ENCODE measurements around the gene RAET1L. TPM values are rescaled to one million over a fixed set of nuclear protein-coding genes. Genes with fewer than 3 reads are reported as not detected.

Gene RAET1L
- total and polyA plus RNA-seq, 9 of the 15 experiments (the other 6 are each of a cell fraction or from before 2014, with no cell fraction given), result not detected

DNA sequence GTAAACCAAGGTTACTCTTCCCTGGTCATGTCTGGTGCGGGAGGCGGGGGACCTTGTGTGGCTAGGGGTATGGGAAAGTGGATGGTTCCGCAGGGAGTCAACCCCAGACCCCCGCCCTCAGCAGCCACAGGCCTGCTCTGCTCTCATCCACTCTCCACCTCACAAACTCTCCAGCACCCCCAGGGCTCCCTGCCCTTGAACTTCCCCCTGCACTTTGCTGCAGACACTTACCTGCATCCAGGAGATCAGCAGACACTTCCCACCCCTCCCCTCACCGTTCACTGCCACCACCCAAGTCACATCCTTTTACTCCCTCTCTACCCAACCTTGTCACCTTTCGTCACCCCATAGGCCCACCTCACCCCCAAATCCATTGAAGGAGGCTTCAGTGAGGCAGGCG lies 3.9 kb upstream of the RAET1L start (continued):
- TF ChIP-seq, protein P1, sequence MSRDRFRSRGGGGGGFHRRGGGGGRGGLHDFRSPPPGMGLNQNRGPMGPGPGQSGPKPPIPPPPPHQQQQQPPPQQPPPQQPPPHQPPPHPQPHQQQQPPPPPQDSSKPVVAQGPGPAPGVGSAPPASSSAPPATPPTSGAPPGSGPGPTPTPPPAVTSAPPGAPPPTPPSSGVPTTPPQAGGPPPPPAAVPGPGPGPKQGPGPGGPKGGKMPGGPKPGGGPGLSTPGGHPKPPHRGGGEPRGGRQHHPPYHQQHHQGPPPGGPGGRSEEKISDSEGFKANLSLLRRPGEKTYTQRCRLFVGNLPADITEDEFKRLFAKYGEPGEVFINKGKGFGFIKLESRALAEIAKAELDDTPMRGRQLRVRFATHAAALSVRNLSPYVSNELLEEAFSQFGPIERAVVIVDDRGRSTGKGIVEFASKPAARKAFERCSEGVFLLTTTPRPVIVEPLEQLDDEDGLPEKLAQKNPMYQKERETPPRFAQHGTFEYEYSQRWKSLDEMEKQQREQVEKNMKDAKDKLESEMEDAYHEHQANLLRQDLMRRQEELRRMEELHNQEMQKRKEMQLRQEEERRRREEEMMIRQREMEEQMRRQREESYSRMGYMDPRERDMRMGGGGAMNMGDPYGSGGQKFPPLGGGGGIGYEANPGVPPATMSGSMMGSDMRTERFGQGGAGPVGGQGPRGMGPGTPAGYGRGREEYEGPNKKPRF (IDR thresholded peaks at IDR 0.05; ENCODE audit: low read depth, low read length), result no peak
- TF ChIP-seq, protein P2, sequence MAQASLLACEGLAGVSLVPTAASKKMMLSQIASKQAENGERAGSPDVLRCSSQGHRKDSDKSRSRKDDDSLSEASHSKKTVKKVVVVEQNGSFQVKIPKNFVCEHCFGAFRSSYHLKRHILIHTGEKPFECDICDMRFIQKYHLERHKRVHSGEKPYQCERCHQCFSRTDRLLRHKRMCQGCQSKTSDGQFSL (CRISPR knock-in tag; IDR thresholded peaks at IDR 0.05), result no peak
- TF ChIP-seq, protein P2 (tag; IDR thresholded peaks at IDR 0.05), result no peak
- TF ChIP-seq ZNF584 (CRISPR knock-in tag; IDR thresholded peaks at IDR 0.05; ENCODE audit: low read depth) (no peak), SIX5 (IDR thresholded peaks at IDR 0.05; ENCODE audit: borderline replicate concordance in 1 of 2, insufficient read depth in 1 of 2, low read depth in 1 of 2, low read length in 2 of 2) (no peak)
- TF ChIP-seq, protein P3, sequence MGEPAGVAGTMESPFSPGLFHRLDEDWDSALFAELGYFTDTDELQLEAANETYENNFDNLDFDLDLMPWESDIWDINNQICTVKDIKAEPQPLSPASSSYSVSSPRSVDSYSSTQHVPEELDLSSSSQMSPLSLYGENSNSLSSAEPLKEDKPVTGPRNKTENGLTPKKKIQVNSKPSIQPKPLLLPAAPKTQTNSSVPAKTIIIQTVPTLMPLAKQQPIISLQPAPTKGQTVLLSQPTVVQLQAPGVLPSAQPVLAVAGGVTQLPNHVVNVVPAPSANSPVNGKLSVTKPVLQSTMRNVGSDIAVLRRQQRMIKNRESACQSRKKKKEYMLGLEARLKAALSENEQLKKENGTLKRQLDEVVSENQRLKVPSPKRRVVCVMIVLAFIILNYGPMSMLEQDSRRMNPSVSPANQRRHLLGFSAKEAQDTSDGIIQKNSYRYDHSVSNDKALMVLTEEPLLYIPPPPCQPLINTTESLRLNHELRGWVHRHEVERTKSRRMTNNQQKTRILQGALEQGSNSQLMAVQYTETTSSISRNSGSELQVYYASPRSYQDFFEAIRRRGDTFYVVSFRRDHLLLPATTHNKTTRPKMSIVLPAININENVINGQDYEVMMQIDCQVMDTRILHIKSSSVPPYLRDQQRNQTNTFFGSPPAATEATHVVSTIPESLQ (CRISPR knock-in tag; IDR thresholded peaks at IDR 0.05), result no peak

Data from K562 (cell line).